Activated CD4-positive, alpha-beta T cell treated with anti-CD3 and anti-CD28 coated beads, Interleukin-2, amount 10 ng/mL, durations not matched to agents 7 days and 5 days (primary cell): ENCODE results near the gene TMEM50B. TPM values are rescaled to one million over a fixed set of nuclear protein-coding genes. Genes with fewer than 3 reads are reported as not detected.

Source experiments
- CTCF ChIA-PET: fragments of 350-600 bp; sonication (Branson Sonifier 250); formaldehyde crosslinking; loops from one replicate; lab custom pipeline; 2021; ENCODE audit warnings: antibody characterized with exemption; lab: Charles Lee
- POLR2A ChIA-PET: fragments of 350-600 bp; sonication (Branson Sonifier 250); formaldehyde crosslinking; loops from one replicate; lab custom pipeline; 2021; ENCODE audit warnings: antibody characterized with exemption; lab: Charles Lee
- DNase-seq: peaks from one replicate; pipeline ENCODE4 v3.0.0-alpha.2; 2020
- H3K27ac Mint-ChIP-seq: one replicate; pipeline ENCODE4 v1.8.0; 2021; ENCODE audit warnings: mild to moderate bottlenecking, moderate library complexity, mixed read lengths
- H3K27me3 Mint-ChIP-seq: one replicate; pipeline ENCODE4 v1.8.0; 2021; ENCODE audit warnings: mixed read lengths
- H3K36me3 Mint-ChIP-seq: one replicate; pipeline ENCODE4 v1.8.0; 2021; ENCODE audit warnings: low read depth, mixed read lengths
- H3K4me1 Mint-ChIP-seq: one replicate; pipeline ENCODE4 v1.8.0; 2021; ENCODE audit warnings: mixed read lengths
- H3K4me3 Mint-ChIP-seq: one replicate; pipeline ENCODE4 v1.8.0; 2021; ENCODE audit warnings: mild to moderate bottlenecking, moderate library complexity, mixed read lengths
- H3K9me3 Mint-ChIP-seq: one replicate; pipeline ENCODE4 v1.8.0; 2021; ENCODE audit warnings: mixed read lengths
- total RNA-seq, 2 experiments: library from RNA; stranded (reverse); gene quantifications; one replicate each; pipeline ENCODE4 v1.2.3, GENCODE V29; 2021

TMEM50B gene
- total RNA-seq, 2 experiments from 2014 or later: 33.5 to 34.4 TPM

GRCh38 chr21:33402001-33402979, 77.5 kb downstream of the TMEM50B start:
- Mint-ChIP-seq H3K4me3 (peak overlapping the region; percentile 73), H3K27me3 (peaks cover 25% of the 10 kb centered on the region), H3K4me1 (peaks cover 33% of the 10 kb centered on the region), H3K9me3 (no peaks in the 10 kb centered on the region), H3K36me3 (peaks cover 8% of the 10 kb centered on the region), H3K27ac (peak overlapping the region; percentile 71)
- POLR2A ChIA-PET: no interaction called here
- no peak for DNase-seq
- CTCF ChIA-PET: interaction anchor here (0.6 to 0.7 kb wide), 2 partner anchors 32 to 137 kb away, joined by 3 read pairs; no protein-coding TSS in a partner anchor

GRCh38 chr21:33401630-33401992, 78.2 kb downstream of the TMEM50B start:
- H3K27me3 Mint-ChIP-seq: peaks cover 25% of the 10 kb centered on the region
- peaks cover 30% of the 10 kb centered on the region for H3K4me1 Mint-ChIP-seq
- ChIA-PET POLR2A (no interaction called here), CTCF (no interaction called here)
- no peak overlapping the region for H3K4me3 Mint-ChIP-seq
- H3K9me3 Mint-ChIP-seq: no peaks in the 10 kb centered on the region
- H3K36me3 Mint-ChIP-seq: peaks cover 8% of the 10 kb centered on the region
- DNase-seq: no peak
- H3K27ac Mint-ChIP-seq: no peak overlapping the region

Other genes starting within 250 kb of the TMEM50B start
- 10 to 100 TPM; 41.0 to 42.9 TPM for gene IL10RB, start 213.6 kb downstream of the TMEM50B start, total RNA-seq
- 10 to 100 TPM; 37.6 to 40.9 TPM for gene IFNAR1, start 155.0 kb downstream of the TMEM50B start, total RNA-seq
- 10 to 100 TPM; 11.3 to 11.8 TPM for gene IFNGR2, start 76.6 kb downstream of the TMEM50B start, total RNA-seq
- under 1 TPM; 0.40 to 0.58 TPM for gene DNAJC28, start 11.7 kb upstream of the TMEM50B start, total RNA-seq
- gene GART, start 62.1 kb upstream of the TMEM50B start, total RNA-seq: 100 to 1,000 TPM; 123 to 124 TPM
- gene SON, start 63.1 kb upstream of the TMEM50B start, total RNA-seq: 100 to 1,000 TPM; 310 to 322 TPM
- 10 to 100 TPM; 39.6 to 41.5 TPM for gene DONSON, start 108.7 kb upstream of the TMEM50B start, total RNA-seq
- gene CRYZL1, start 161.8 kb upstream of the TMEM50B start, total RNA-seq: 10 to 100 TPM; 34.5 to 38.4 TPM
- gene ITSN1, start 162.5 kb upstream of the TMEM50B start, total RNA-seq: 1 to 10 TPM; 3.0 to 3.3 TPM